ENCODE results near the gene TXNDC12.

- TF ChIP-seq CTCF (IDR thresholded peaks at IDR 0.05) (no peak), POLR2A (IDR thresholded peaks at IDR 0.05) (no peak)
Measured at GRCh38 chr1:52028328-52028727, 26.7 kb downstream of the TXNDC12 start.
